Measurements from ENCODE around the gene ITGAV. TPM values are rescaled to one million over a fixed set of nuclear protein-coding genes. Genes with fewer than 3 reads are reported as not detected.

Gene ITGAV
- total and polyA plus RNA-seq, 8 donors, result 53.6 to 175 (median 57.6) TPM

DNA sequence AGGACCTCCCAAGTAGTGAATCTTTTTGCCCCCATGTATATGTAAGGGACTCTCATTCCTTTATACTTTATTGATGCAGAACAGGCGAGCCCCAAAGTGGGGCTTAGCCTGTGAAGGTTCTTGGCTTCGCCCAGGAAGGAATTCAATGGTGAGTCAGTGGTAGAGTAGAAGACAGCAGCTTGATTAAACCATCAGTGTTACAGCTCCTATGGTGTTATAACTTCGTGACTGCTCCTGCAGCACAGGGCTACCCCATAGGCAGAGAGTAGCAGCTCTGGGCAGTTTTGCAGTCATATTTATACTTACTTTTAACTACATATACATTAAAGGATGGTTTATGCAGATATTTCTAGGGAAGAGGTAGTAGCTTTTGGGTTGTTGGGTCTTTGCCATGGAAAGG lies 115.0 kb downstream of the ITGAV start:
- intact Hi-C loops (cut with DNase I), result no loop called here
- H3K27ac ChIP-seq, result no peak overlapping the region
- ATAC-seq (no peak), DNase-seq (no peak)
- TF ChIP-seq, protein P1, sequence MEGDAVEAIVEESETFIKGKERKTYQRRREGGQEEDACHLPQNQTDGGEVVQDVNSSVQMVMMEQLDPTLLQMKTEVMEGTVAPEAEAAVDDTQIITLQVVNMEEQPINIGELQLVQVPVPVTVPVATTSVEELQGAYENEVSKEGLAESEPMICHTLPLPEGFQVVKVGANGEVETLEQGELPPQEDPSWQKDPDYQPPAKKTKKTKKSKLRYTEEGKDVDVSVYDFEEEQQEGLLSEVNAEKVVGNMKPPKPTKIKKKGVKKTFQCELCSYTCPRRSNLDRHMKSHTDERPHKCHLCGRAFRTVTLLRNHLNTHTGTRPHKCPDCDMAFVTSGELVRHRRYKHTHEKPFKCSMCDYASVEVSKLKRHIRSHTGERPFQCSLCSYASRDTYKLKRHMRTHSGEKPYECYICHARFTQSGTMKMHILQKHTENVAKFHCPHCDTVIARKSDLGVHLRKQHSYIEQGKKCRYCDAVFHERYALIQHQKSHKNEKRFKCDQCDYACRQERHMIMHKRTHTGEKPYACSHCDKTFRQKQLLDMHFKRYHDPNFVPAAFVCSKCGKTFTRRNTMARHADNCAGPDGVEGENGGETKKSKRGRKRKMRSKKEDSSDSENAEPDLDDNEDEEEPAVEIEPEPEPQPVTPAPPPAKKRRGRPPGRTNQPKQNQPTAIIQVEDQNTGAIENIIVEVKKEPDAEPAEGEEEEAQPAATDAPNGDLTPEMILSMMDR (IDR thresholded peaks at IDR 0.05), result no peak
- no peak overlapping the region for H3K4me3 ChIP-seq
- H3K9me3 ChIP-seq, result no peaks in the 10 kb centered on the region
- H3K27me3 ChIP-seq, result no peaks in the 10 kb centered on the region
- H3K4me1 ChIP-seq, result no peaks in the 10 kb centered on the region
- H3K36me3 ChIP-seq, result no peaks in the 10 kb centered on the region

DNA sequence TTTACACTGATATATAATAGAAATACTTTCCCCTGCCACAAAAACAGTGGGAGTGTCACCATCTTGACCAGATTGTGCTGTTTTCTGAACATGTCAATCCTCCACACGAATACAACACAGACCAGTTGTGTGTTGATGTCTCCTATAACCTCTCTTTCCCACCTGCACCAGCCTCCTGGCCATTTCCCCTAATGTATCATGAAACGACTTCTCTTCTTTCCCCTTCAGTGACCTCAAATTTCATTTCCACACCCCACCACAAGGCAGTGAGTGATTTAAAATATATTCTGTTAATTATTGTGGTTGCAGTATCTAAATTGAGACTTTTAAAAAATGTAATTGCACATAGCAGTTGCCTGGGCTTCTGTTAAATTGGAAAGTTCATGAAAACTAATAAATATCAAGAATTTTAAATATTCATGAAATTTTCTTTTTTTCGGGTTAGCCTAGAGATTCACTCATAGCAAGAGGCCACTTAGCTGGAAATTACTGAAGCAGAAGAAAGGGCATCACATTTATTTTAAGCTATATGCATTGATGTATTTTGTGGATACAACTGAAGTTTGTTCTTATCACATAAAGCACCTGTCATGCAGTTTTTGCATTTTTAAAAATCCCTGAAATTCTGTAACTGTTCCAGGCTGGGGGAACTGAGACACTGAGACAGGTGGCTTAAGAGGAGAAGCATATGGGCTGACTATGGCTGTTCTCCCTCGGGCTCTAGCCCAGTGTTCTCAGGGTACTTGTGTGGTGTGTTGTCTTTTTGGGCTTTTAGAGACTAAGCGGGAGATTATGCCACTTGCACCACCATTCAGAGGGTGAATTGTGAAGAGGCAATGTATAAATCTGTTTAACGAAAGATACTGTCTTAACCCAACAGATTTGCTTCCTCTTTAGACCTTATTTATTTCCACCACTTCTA lies 119.9 kb downstream of the ITGAV start:
- Histone ChIP-seq H3K36me3 (no peaks in the 10 kb centered on the region), H3K4me3 (no peak overlapping the region), H3K9me3 (no peaks in the 10 kb centered on the region), H3K4me1 (no peaks in the 10 kb centered on the region), H3K27me3 (no peaks in the 10 kb centered on the region), H3K27ac (no peak overlapping the region)
- TF ChIP-seq, protein P1 (IDR thresholded peaks at IDR 0.05), result no peak
- ATAC-seq (no peak), DNase-seq (no peak)
- intact Hi-C loops (cut with DNase I), result no loop called here

DNA sequence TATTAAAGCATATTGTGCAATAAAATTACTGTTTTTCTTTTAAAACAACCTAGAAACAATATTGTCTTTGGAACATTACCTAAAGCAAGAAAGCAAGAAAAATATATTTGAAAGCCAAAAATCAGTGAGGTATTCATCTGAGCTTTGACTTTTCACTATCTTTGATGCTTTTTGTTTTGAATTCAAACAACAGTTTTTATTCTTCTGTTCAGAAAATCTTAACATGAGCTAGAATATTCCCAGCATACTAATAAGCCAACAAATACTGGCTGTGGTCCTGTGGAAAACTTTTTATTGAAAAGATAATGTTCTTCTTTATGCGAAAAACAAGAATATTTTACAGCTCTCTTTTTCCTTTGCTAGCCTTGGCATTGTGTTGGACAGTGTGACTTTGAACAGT lies 123.8 kb downstream of the ITGAV start:
- TF ChIP-seq, protein P1 (IDR thresholded peaks at IDR 0.05), result no peak
- Histone ChIP-seq H3K27me3 (no peaks in the 10 kb centered on the region), H3K4me1 (no peaks in the 10 kb centered on the region), H3K36me3 (no peaks in the 10 kb centered on the region), H3K4me3 (no peak overlapping the region), H3K27ac (no peak overlapping the region), H3K9me3 (no peaks in the 10 kb centered on the region)
- DNase-seq (no peak), ATAC-seq (no peak)
- intact Hi-C loops (cut with DNase I), result no loop called here

DNA sequence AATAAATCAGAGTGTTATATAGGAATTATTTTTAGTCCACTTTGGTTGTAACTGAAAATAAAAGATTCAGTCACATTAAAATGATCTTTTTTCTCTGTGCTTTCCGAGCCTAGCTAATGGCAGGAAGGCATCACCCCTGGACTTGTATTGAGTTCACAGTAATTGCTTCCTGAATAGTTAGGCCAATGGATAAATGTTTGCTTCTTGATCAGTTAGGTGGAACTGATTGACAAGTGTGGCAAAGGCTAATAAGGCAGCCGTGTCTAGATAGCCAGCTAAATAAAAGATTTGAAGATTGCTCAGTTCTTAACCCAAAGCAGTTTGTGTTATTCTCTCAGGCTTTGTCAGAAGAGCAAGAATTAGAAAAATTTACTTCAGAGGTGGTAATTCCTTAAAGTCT lies 124.8 kb downstream of the ITGAV start:
- TF ChIP-seq, protein P1 (IDR thresholded peaks at IDR 0.05), result no peak
- intact Hi-C loops (cut with DNase I), result no loop called here
- no peak for DNase-seq
- no peak overlapping the region for H3K27ac ChIP-seq
- H3K4me1 ChIP-seq, result no peaks in the 10 kb centered on the region
- H3K9me3 ChIP-seq, result no peaks in the 10 kb centered on the region
- no peaks in the 10 kb centered on the region for H3K36me3 ChIP-seq
- H3K27me3 ChIP-seq, result no peaks in the 10 kb centered on the region
- ATAC-seq, result no peak
- H3K4me3 ChIP-seq, result no peak overlapping the region

DNA sequence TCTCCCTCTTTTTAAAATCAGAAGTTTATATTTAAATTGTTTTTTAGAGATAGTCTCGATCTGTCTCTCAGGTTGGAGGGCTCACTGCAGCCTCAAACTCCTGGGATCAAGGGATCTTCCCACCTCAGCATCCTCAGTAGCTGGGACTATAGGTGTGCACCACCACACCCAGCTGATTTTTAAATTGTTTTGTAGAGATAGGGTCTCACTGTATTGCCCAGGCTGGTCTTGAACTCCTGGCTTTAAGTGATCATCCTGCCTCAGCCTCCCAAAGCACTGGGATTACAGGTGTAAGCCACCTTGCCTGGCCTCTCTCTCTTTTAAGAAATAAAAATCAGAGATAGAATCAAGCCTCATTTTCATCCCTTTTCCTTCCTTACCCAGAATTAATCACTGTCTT lies 126.1 kb downstream of the ITGAV start:
- intact Hi-C loops (cut with DNase I), result no loop called here
- TF ChIP-seq, protein P1 (IDR thresholded peaks at IDR 0.05), result no peak
- no peaks in the 10 kb centered on the region for H3K9me3 ChIP-seq
- no peaks in the 10 kb centered on the region for H3K36me3 ChIP-seq
- ATAC-seq, result no peak
- H3K4me3 ChIP-seq, result no peak overlapping the region
- no peaks in the 10 kb centered on the region for H3K27me3 ChIP-seq
- no peak overlapping the region for H3K27ac ChIP-seq
- no peak for DNase-seq
- H3K4me1 ChIP-seq, result no peaks in the 10 kb centered on the region

Measured in left lung (tissue), 10 donors.